Esophagus squamous epithelium (tissue), 4 donors: ENCODE measurements around the gene FKBP1B.

Source experiments
- CTCF ChIP-seq, 6 experiments: fragments of 450-650 bp in 4 of 6; fragments of 200-600 bp in 2 of 6; sonication (generic) in 2 of 6; IDR thresholded peaks; one replicate each; pipeline ENCODE4 v1.5.1; 2016 to 2019; ENCODE audit warnings: antibody characterized with exemption in 6 of 6, mild to moderate bottlenecking in 4 of 6, moderate library complexity in 4 of 6
- POLR2A ChIP-seq, 4 donors: fragments of 450-650 bp; IDR thresholded peaks; one replicate each; pipeline ENCODE4 v1.6.1; 2017; ENCODE audit warnings: antibody characterized with exemption in 4 of 4, mild to moderate bottlenecking in 4 of 4, moderate library complexity in 3 of 4

GRCh38 chr2:24007693-24008092, 41.8 kb upstream of the FKBP1B start:
- TF ChIP-seq CTCF (IDR thresholded peaks at IDR 0.05) = no peak
- no peak for TF ChIP-seq POLR2A (IDR thresholded peaks at IDR 0.05)
